HepG2 (cell line): ENCODE results near the gene CERS4. TPM values are rescaled to one million over a fixed set of nuclear protein-coding genes. Genes with fewer than 3 reads are reported as not detected.
A peak's percentile ranks its signal among the peaks of the same experiment; 100 is the strongest.

Experiments
- ATAC-seq: fragments of 200-7000 bp; cut with Tn5 transposase; 3 replicates; pipeline ENCODE4 v1.9.1; 2020; ENCODE audit warnings: mild to moderate bottlenecking, moderate library complexity
- BruUV-seq: library from RNA; stranded (reverse); fragments of 400-500 nt; replicated peaks from 2 replicates; lab custom pipeline; 2021; lab: Mats Ljungman, UMichigan
- CTCF ChIA-PET: fragments of 300-600 bp; formaldehyde crosslinking; extraction: SDS; loops from one replicate; lab custom pipeline; 2021; ENCODE audit warnings: low total read pairs, inconsistent platforms, low intra/inter-chr PET ratio; lab: Yijun Ruan, JAX
- POLR2A ChIA-PET: fragments of 350-600 bp; sonication (Branson Sonifier 250); formaldehyde crosslinking; loops from one replicate; lab custom pipeline; 2020; ENCODE audit warnings: antibody characterized with exemption, inconsistent platforms; lab: Yijun Ruan, JAX
- DNase-seq: peaks from one replicate; pipeline ENCODE4 v3.0.0-alpha.2; 2015; ENCODE audit warnings: low spot score
- FAIRE-seq: peaks from 3 replicates; lab custom pipeline; 2011; peaks lifted over from hg19 to GRCh38; lab: Jason Lieb, UNC
- H2AFZ ChIP-seq: one replicate; pipeline ENCODE4 v1.6.1; 2011; ENCODE audit warnings: low read length, inconsistent platforms
- H3K27ac ChIP-seq: fragments of 300-600 bp; 3 replicates; pipeline ENCODE4 v1.8.0; 2011; ENCODE audit warnings: mixed run types, mild to moderate bottlenecking, mixed read lengths, low read length, inconsistent platforms; ENCODE audit not compliant: insufficient read depth; ENCODE audit errors: extremely low read length
- H3K27me3 ChIP-seq, 2 experiments: fragments of 200-600 bp in 1 of 2; 2 replicates in 1 of 2; 3 replicates in 1 of 2; pipeline versions ENCODE4 v1.6.0 to v1.8.0; 2011; ENCODE audit warnings: low read length in 2 of 2, mild to moderate bottlenecking in 2 of 2, moderate library complexity in 2 of 2, inconsistent platforms in 1 of 2; ENCODE audit not compliant: insufficient read depth in 2 of 2, control insufficient read depth in 1 of 2
- H3K36me3 ChIP-seq, 2 experiments: fragments of 200-600 bp in 1 of 2; replicated peaks in 1 of 2; 2 replicates in 1 of 2; 3 replicates in 1 of 2; pipeline versions ENCODE4 v1.5.1 to v1.8.0; 2011; ENCODE audit warnings: low read length in 2 of 2, inconsistent platforms in 1 of 2; ENCODE audit not compliant: insufficient read depth in 2 of 2, control insufficient read depth in 1 of 2
- H3K4me1 ChIP-seq: 2 replicates; pipeline ENCODE4 v1.5.1; 2012; ENCODE audit warnings: low read length, inconsistent platforms; ENCODE audit not compliant: insufficient read depth
- H3K4me2 ChIP-seq: 2 replicates; pipeline ENCODE4 v1.6.0; 2011; ENCODE audit warnings: low read depth, low read length, inconsistent platforms
- H3K4me3 ChIP-seq, 3 experiments: fragments of 200-600 bp in 1 of 3; sonication (generic), shearing (Covaris generic) in 1 of 3; replicated peaks in 1 of 3; 2 replicates each; pipeline ENCODE4 v1.5.1; 2011 to 2016; ENCODE audit warnings: low read length in 3 of 3, inconsistent platforms in 2 of 3, low read depth in 2 of 3, mild to moderate bottlenecking in 2 of 3, control low read depth in 1 of 3, mixed read lengths in 1 of 3; ENCODE audit not compliant: insufficient read depth in 1 of 3
- H3K79me2 ChIP-seq: one replicate; pipeline ENCODE4 v1.6.1; 2011; ENCODE audit warnings: low read length, inconsistent platforms; ENCODE audit not compliant: insufficient read depth
- H3K9ac ChIP-seq: 2 replicates; pipeline ENCODE4 v1.6.0; 2011; ENCODE audit warnings: mild to moderate bottlenecking, low read depth, low read length, inconsistent platforms; ENCODE audit not compliant: insufficient read depth
- H3K9me3 ChIP-seq: 2 replicates; pipeline ENCODE4 v1.5.1; 2012; ENCODE audit warnings: mild to moderate bottlenecking, low read length
- H4K20me1 ChIP-seq: 2 replicates; pipeline ENCODE4 v1.6.0; 2011; ENCODE audit warnings: inconsistent platforms, mild to moderate bottlenecking, low read length, moderate library complexity; ENCODE audit not compliant: insufficient read depth
- ATF7 ChIP-seq, 2 experiments: fragments of 450-650 bp in 1 of 2; sonication (generic) in 1 of 2; formaldehyde crosslinking in 1 of 2; IDR thresholded peaks; 2 replicates each; pipeline versions ENCODE4 v1.4.0 to v1.6.1; 2016 to 2020; ENCODE audit warnings: antibody characterized with exemption in 1 of 2, mild to moderate bottlenecking in 1 of 2, missing genetic modification reagents in 1 of 2
- DMAP1 ChIP-seq: IDR thresholded peaks from 2 replicates; pipeline ENCODE4 v1.6.1; 2016
- FOXO4 ChIP-seq: sonication (generic); formaldehyde crosslinking; conservative IDR thresholded peaks from 2 replicates; pipeline ENCODE4 v1.8.1; 2023; ENCODE audit warnings: missing genetic modification reagents
- KDM2A ChIP-seq: sonication (generic); formaldehyde crosslinking; IDR thresholded peaks from 2 replicates; pipeline ENCODE4 v1.4.0; 2020; ENCODE audit warnings: low read depth, missing genetic modification reagents, borderline replicate concordance
- MEF2D ChIP-seq: sonication (generic); formaldehyde crosslinking; IDR thresholded peaks from 2 replicates; pipeline ENCODE4 v1.5.1; 2020; ENCODE audit warnings: mild to moderate bottlenecking, missing genetic modification reagents
- MTF2 ChIP-seq: sonication (generic); formaldehyde crosslinking; IDR thresholded peaks from 2 replicates; pipeline ENCODE4 v1.5.0; 2020; ENCODE audit warnings: missing genetic modification reagents, borderline replicate concordance
- MXD3 ChIP-seq: IDR thresholded peaks from 2 replicates; pipeline ENCODE4 v1.6.1; 2016; ENCODE audit warnings: mild to moderate bottlenecking, missing biosample characterization, missing genetic modification reagents
- MZF1 ChIP-seq: sonication (generic); formaldehyde crosslinking; IDR thresholded peaks from 2 replicates; pipeline ENCODE4 v1.8.1; 2023; ENCODE audit warnings: mild to moderate bottlenecking, missing genetic modification reagents, borderline replicate concordance
- PITX1 ChIP-seq: sonication (generic); formaldehyde crosslinking; IDR thresholded peaks from 2 replicates; pipeline ENCODE4 v1.5.1; 2020; ENCODE audit warnings: mild to moderate bottlenecking, missing genetic modification reagents
- SETDB1 ChIP-seq: sonication (generic); formaldehyde crosslinking; IDR thresholded peaks from 2 replicates; pipeline ENCODE4 v1.5.1; 2020; ENCODE audit warnings: missing genetic modification reagents, mild to moderate bottlenecking, borderline replicate concordance
- SMAD3 ChIP-seq: sonication (generic); formaldehyde crosslinking; IDR thresholded peaks from 2 replicates; pipeline ENCODE4 v1.4.0; 2020; ENCODE audit warnings: missing genetic modification reagents
- UBTF ChIP-seq: sonication (generic); formaldehyde crosslinking; IDR thresholded peaks from 2 replicates; pipeline ENCODE4 v1.4.0; 2020; ENCODE audit warnings: mild to moderate bottlenecking, missing genetic modification reagents
- ZFX ChIP-seq: sonication (generic); formaldehyde crosslinking; IDR thresholded peaks from 2 replicates; pipeline ENCODE4 v1.4.0; 2020; ENCODE audit warnings: mild to moderate bottlenecking, low read depth, missing genetic modification reagents, moderate library complexity
- ZNF281 ChIP-seq: sonication (generic); formaldehyde crosslinking; IDR thresholded peaks from 2 replicates; pipeline ENCODE4 v1.4.0; 2020; ENCODE audit warnings: missing genetic modification reagents, borderline replicate concordance
- ZNF564 ChIP-seq: sonication (generic); formaldehyde crosslinking; IDR thresholded peaks from 2 replicates; pipeline ENCODE4 v1.8.1; 2023; ENCODE audit warnings: mild to moderate bottlenecking, missing genetic modification reagents
- WGBS: methylation state at CpG from one replicate; pipeline ENCODE4 v1.1.6; 2017; ENCODE audit warnings: low lambda C conversion rate; 5-methylcytosine and 5-hydroxymethylcytosine counted together
- in situ Hi-C: cut with HindIII; loops from 2 replicates; pipeline ENCODE4 v1.10.0; 2017; ENCODE audit warnings: low pct_unique_long_range_greater_than_20kb; ENCODE audit not compliant: extremely low pct_ligation_motif_present
- intact Hi-C: fragments of 100-400 bp; cut with micrococcal nuclease; formaldehyde crosslinking; loops from one replicate; pipeline ENCODE4 v1.10.0; 2022; ENCODE audit not compliant: unreplicated experiment
- polyA plus RNA-seq, 8 experiments: library from polyadenylated mRNA; depleted of rRNA in 3 of 8; stranded (reverse) in 7 of 8; unstranded in 1 of 8; fragments of >200 nt; fragmentation: Illumina TruSeq in 4 of 8; extraction: Trizol in 4 of 8; gene quantifications; 2 replicates each; pipeline versions ENCODE4 v1.2.1 to v1.2.3, GENCODE V29; 2011 to 2016; ENCODE audit warnings: low read depth in 4 of 8, missing spikeins in 1 of 8, mixed read lengths in 1 of 8; ENCODE audit not compliant: insufficient read depth in 1 of 8
- total RNA-seq, 5 experiments: library from RNA; depleted of rRNA; stranded (reverse); fragments of >200 nt; fragmentation: Illumina TruSeq; extraction: Trizol; gene quantifications; 2 replicates each; pipeline ENCODE4 v1.2.3, GENCODE V29; 2016; ENCODE audit warnings: low read depth in 1 of 5

The CERS4 gene
- total and polyA plus RNA-seq, 2 of the 13 experiments (the other 11 are each of a cell fraction or from before 2014, with no cell fraction given), result 74.7 to 83.5 TPM

GRCh38 chr19:8208119-8208921 lies 850 bp upstream of the CERS4 start:
- H3K9ac ChIP-seq, result peak overlapping the region; percentile 65
- intact Hi-C loops (loop anchor here (2.0 kb wide), 1 partner anchor 32 kb away; no protein-coding TSS in a partner anchor), in situ Hi-C loops (no loop called here)
- H3K36me3 ChIP-seq, result peaks cover 0 to 2% of the 10 kb centered on the region in 2 experiments; a peak in 1 of 5 replicates
- H3K27ac ChIP-seq, result peak overlapping the region; percentile 45
- H3K27me3 ChIP-seq, result peaks cover 0 to 4% of the 10 kb centered on the region in 2 experiments; a peak in 1 of 5 replicates
- DNase-seq, result no peak
- H3K4me3 ChIP-seq, result peak overlapping the region; percentile 69 to 84 (median 76)
- peak; percentile 46 for ATAC-seq
- H3K9me3 ChIP-seq, result no peaks in the 10 kb centered on the region
- 2% methylated on average over 24 of the region's 35 CpGs for WGBS
- no peak overlapping the region for H2AFZ ChIP-seq
- peaks cover 35% of the 10 kb centered on the region for H3K79me2 ChIP-seq
- H3K4me2 ChIP-seq, result peak overlapping the region; percentile 98
- ChIA-PET POLR2A (interaction anchor here (0.7 to 1.7 kb wide), 4 partner anchors 11 to 47 kb away, joined by 3 to 6 read pairs (median 4); no protein-coding TSS in a partner anchor), CTCF (no interaction called here)
- H4K20me1 ChIP-seq, result peaks cover 31% of the 10 kb centered on the region
- H3K4me1 ChIP-seq, result peaks cover 79% of the 10 kb centered on the region
- no TSS peak for BruUV-seq
- peak; percentile 15 for FAIRE-seq
- TF ChIP-seq SETDB1 (CRISPR knock-in tag), result peak; percentile 80; the same call in 1 of the 2 replicates
- 0 out of 2 replicates have a peak, but pooled peaks have one; percentile 32 for TF ChIP-seq FOXO4 (CRISPR knock-in tag)
- no peak for TF ChIP-seq SMAD3 (CRISPR knock-in tag)
- no peak for TF ChIP-seq PITX1 (CRISPR knock-in tag)
- TF ChIP-seq ZNF281, result peak; percentile 52; the same call in 1 of the 2 replicates
- peak; percentile 46; the same call in 1 of the 2 replicates for TF ChIP-seq MEF2D (CRISPR knock-in tag)
- TF ChIP-seq MTF2 (CRISPR knock-in tag), result peak; percentile 69; the same call in 1 of the 2 replicates
- TF ChIP-seq DMAP1 (CRISPR knock-in tag), result 0 out of 2 replicates have a peak, but pooled peaks have one; percentile 25
- TF ChIP-seq ZFX (CRISPR knock-in tag), result peak; percentile 67
- TF ChIP-seq MXD3, result no peak
- no peak for TF ChIP-seq ATF7 (IDR thresholded peaks at IDR 0.05)
- peak; percentile 66; the same call in 1 of the 2 replicates for TF ChIP-seq ATF7 (CRISPR knock-in tag; IDR thresholded peaks at IDR 0.05)
- TF ChIP-seq MZF1 (CRISPR knock-in tag), result no peak
- TF ChIP-seq KDM2A, result no peak
- 0 out of 2 replicates have a peak, but pooled peaks have one; percentile 24 for TF ChIP-seq ZNF564 (CRISPR knock-in tag)
- peak; percentile 56; the same call in 1 of the 2 replicates for TF ChIP-seq UBTF
